ENCODE data around the gene SPATA4.

The SPATA4 gene

GRCh38 chr4:176236946-176237345 is 41.6 kb upstream of the SPATA4 start:
- no peak for DNase-seq (ENCODE audit: low read depth)
- no peak for TF ChIP-seq MAX (IDR thresholded peaks at IDR 0.05; ENCODE audit: low read depth, low read length)
- no peak for TF ChIP-seq POLR2A (IDR thresholded peaks at IDR 0.05; ENCODE audit: extremely low read depth, insufficient read length)
- no peak for TF ChIP-seq MYC (IDR thresholded peaks at IDR 0.05; ENCODE audit: low read depth, low read length)
- TF ChIP-seq CTCF (IDR thresholded peaks at IDR 0.05; ENCODE audit: low read depth, low read length): no peak

GRCh38 chr4:176230836-176231235 is 35.5 kb upstream of the SPATA4 start:
- no peak overlapping the region for H3K4me3 ChIP-seq (ENCODE audit: low read depth, low read length)
- no peak for DNase-seq (ENCODE audit: low read depth)
- TF ChIP-seq CTCF (IDR thresholded peaks at IDR 0.05; ENCODE audit: low read depth, low read length) (no peak), POLR2A (IDR thresholded peaks at IDR 0.05; ENCODE audit: extremely low read depth, insufficient read length) (no peak), MYC (IDR thresholded peaks at IDR 0.05; ENCODE audit: low read depth, low read length) (no peak), MAX (IDR thresholded peaks at IDR 0.05; ENCODE audit: low read depth, low read length) (no peak)

More at GRCh38 chr4:176236946-176237345, 41.6 kb upstream of the SPATA4 start:
- H3K4me3 ChIP-seq (ENCODE audit: low read depth, low read length): no peak overlapping the region

GRCh38 chr4:176229645-176230044 is 34.3 kb upstream of the SPATA4 start:
- no peak for DNase-seq (ENCODE audit: low read depth)
- TF ChIP-seq MYC (IDR thresholded peaks at IDR 0.05; ENCODE audit: low read depth, low read length) (no peak), POLR2A (IDR thresholded peaks at IDR 0.05; ENCODE audit: extremely low read depth, insufficient read length) (no peak), MAX (IDR thresholded peaks at IDR 0.05; ENCODE audit: low read depth, low read length) (no peak), CTCF (IDR thresholded peaks at IDR 0.05; ENCODE audit: low read depth, low read length) (no peak)
- no peak overlapping the region for H3K4me3 ChIP-seq (ENCODE audit: low read depth, low read length)

GRCh38 chr4:176226736-176227135 is 31.4 kb upstream of the SPATA4 start:
- H3K4me3 ChIP-seq (ENCODE audit: low read depth, low read length): no peak overlapping the region
- TF ChIP-seq MAX (IDR thresholded peaks at IDR 0.05; ENCODE audit: low read depth, low read length): no peak
- TF ChIP-seq MYC (IDR thresholded peaks at IDR 0.05; ENCODE audit: low read depth, low read length): no peak
- TF ChIP-seq CTCF (IDR thresholded peaks at IDR 0.05; ENCODE audit: low read depth, low read length): no peak
- no peak for TF ChIP-seq POLR2A (IDR thresholded peaks at IDR 0.05; ENCODE audit: extremely low read depth, insufficient read length)
- DNase-seq (ENCODE audit: low read depth): no peak

GRCh38 chr4:176223561-176223960 is 28.2 kb upstream of the SPATA4 start:
- no peak for TF ChIP-seq MYC (IDR thresholded peaks at IDR 0.05; ENCODE audit: low read depth, low read length)
- TF ChIP-seq MAX (IDR thresholded peaks at IDR 0.05; ENCODE audit: low read depth, low read length): no peak
- TF ChIP-seq POLR2A (IDR thresholded peaks at IDR 0.05; ENCODE audit: extremely low read depth, insufficient read length): no peak
- no peak for TF ChIP-seq CTCF (IDR thresholded peaks at IDR 0.05; ENCODE audit: low read depth, low read length)
- no peak overlapping the region for H3K4me3 ChIP-seq (ENCODE audit: low read depth, low read length)
- DNase-seq (ENCODE audit: low read depth): no peak

GRCh38 chr4:176222149-176222548 is 26.8 kb upstream of the SPATA4 start:
- no peak overlapping the region for H3K4me3 ChIP-seq (ENCODE audit: low read depth, low read length)
- DNase-seq (ENCODE audit: low read depth): no peak
- no peak for TF ChIP-seq MAX (IDR thresholded peaks at IDR 0.05; ENCODE audit: low read depth, low read length)
- TF ChIP-seq POLR2A (IDR thresholded peaks at IDR 0.05; ENCODE audit: extremely low read depth, insufficient read length): no peak
- TF ChIP-seq MYC (IDR thresholded peaks at IDR 0.05; ENCODE audit: low read depth, low read length): no peak
- TF ChIP-seq CTCF (IDR thresholded peaks at IDR 0.05; ENCODE audit: low read depth, low read length): no peak

All from NB4 (cell line).